Astrocyte (in vitro differentiated cells and primary cell): ENCODE data around the gene OSBP2. TPM values are rescaled to one million over a fixed set of nuclear protein-coding genes. Genes with fewer than 3 reads are reported as not detected.

Experiments used
- DNase-seq: peaks from one replicate; pipeline ENCODE4 v3.0.0-alpha.2; 2010; ENCODE audit warnings: low read depth
- FAIRE-seq: peaks from 2 replicates; lab custom pipeline; 2011; peaks lifted over from hg19 to GRCh38; lab: Jason Lieb, UNC
- H2AFZ ChIP-seq: 2 replicates; pipeline ENCODE4 v1.6.0; 2012; ENCODE audit warnings: low read depth, low read length, inconsistent platforms
- H3K27ac ChIP-seq: 2 replicates; pipeline ENCODE4 v1.5.1; 2011; ENCODE audit warnings: low read depth, low read length, inconsistent platforms
- H3K27me3 ChIP-seq: 2 replicates; pipeline ENCODE4 v1.6.0; 2011; ENCODE audit warnings: low read length, inconsistent platforms; ENCODE audit not compliant: insufficient read depth
- H3K36me3 ChIP-seq: 2 replicates; pipeline ENCODE4 v1.5.1; 2011; ENCODE audit warnings: low read length, inconsistent platforms; ENCODE audit not compliant: insufficient read depth
- H3K4me1 ChIP-seq: 2 replicates; pipeline ENCODE4 v1.5.1; 2011; ENCODE audit warnings: low read length, inconsistent platforms; ENCODE audit not compliant: insufficient read depth
- H3K4me2 ChIP-seq: 2 replicates; pipeline ENCODE4 v1.6.0; 2012; ENCODE audit warnings: low read length, inconsistent platforms
- H3K4me3 ChIP-seq: 2 replicates; pipeline ENCODE4 v1.5.1; 2011; ENCODE audit warnings: low read depth, mild to moderate bottlenecking, low read length, inconsistent platforms; ENCODE audit not compliant: insufficient read depth
- H3K79me2 ChIP-seq: 2 replicates; pipeline ENCODE4 v1.6.0; 2012; ENCODE audit warnings: mild to moderate bottlenecking, low read length, inconsistent platforms; ENCODE audit not compliant: insufficient read depth
- H3K9ac ChIP-seq: 2 replicates; pipeline ENCODE4 v1.6.0; 2012; ENCODE audit warnings: mild to moderate bottlenecking, low read length, inconsistent platforms
- H3K9me3 ChIP-seq: 2 replicates; pipeline ENCODE4 v1.5.1; 2012; ENCODE audit warnings: low read depth, mild to moderate bottlenecking, low read length, inconsistent platforms; ENCODE audit not compliant: insufficient read depth
- H4K20me1 ChIP-seq: 2 replicates; pipeline ENCODE4 v1.6.0; 2012; ENCODE audit warnings: low read length, inconsistent platforms; ENCODE audit not compliant: insufficient read depth
- H3K27ac Mint-ChIP-seq: one replicate; pipeline ENCODE4 v1.8.0; 2021; ENCODE audit warnings: mild to moderate bottlenecking, mixed read lengths; ENCODE audit not compliant: unreplicated experiment
- H3K27me3 Mint-ChIP-seq: one replicate; pipeline ENCODE4 v1.8.0; 2021; ENCODE audit warnings: low read depth, mixed read lengths; ENCODE audit not compliant: unreplicated experiment
- H3K36me3 Mint-ChIP-seq: one replicate; pipeline ENCODE4 v1.8.0; 2021; ENCODE audit warnings: low read depth, mixed read lengths; ENCODE audit not compliant: unreplicated experiment
- H3K4me1 Mint-ChIP-seq: one replicate; pipeline ENCODE4 v1.8.0; 2021; ENCODE audit warnings: low read depth, mixed read lengths; ENCODE audit not compliant: unreplicated experiment
- H3K4me3 Mint-ChIP-seq: one replicate; pipeline ENCODE4 v1.8.0; 2021; ENCODE audit warnings: mild to moderate bottlenecking, moderate library complexity, mixed read lengths; ENCODE audit not compliant: unreplicated experiment
- H3K9me3 Mint-ChIP-seq: one replicate; pipeline ENCODE4 v1.8.0; 2021; ENCODE audit warnings: mild to moderate bottlenecking, mixed read lengths; ENCODE audit not compliant: unreplicated experiment
- CTCF ChIP-seq: IDR thresholded peaks from 2 replicates; pipeline ENCODE4 v1.5.1; 2011; ENCODE audit warnings: low read depth, mild to moderate bottlenecking, inconsistent platforms, low read length, moderate library complexity; ENCODE audit not compliant: insufficient read depth
- EZH2 ChIP-seq: IDR thresholded peaks from 2 replicates; pipeline ENCODE4 v1.6.1; 2012; ENCODE audit warnings: mild to moderate bottlenecking, low read length, inconsistent platforms; ENCODE audit not compliant: insufficient read depth
- total RNA-seq: library from RNA; stranded (reverse); gene quantifications from 2 replicates; pipeline ENCODE4 v1.2.1, GENCODE V29; 2021

The OSBP2 gene
- total RNA-seq, 1 donor from 2014 or later, result 0.48 TPM

GRCh38 chr22:30829901-30830550, 135.4 kb downstream of the OSBP2 start:
- Histone ChIP-seq H3K9ac (peak overlapping the region; percentile 68), H3K27me3 (no peaks in the 10 kb centered on the region), H3K9me3 (no peaks in the 10 kb centered on the region), H3K4me3 (peak overlapping the region; percentile 14), H2AFZ (no peak overlapping the region), H3K27ac (peak overlapping the region; percentile 93), H3K4me2 (peak overlapping the region; percentile 72), H3K36me3 (no peaks in the 10 kb centered on the region), H3K79me2 (no peaks in the 10 kb centered on the region), H3K4me1 (peaks cover 19% of the 10 kb centered on the region), H4K20me1 (no peaks in the 10 kb centered on the region)
- peaks cover 3% of the 10 kb centered on the region for H3K36me3 Mint-ChIP-seq
- H3K27ac Mint-ChIP-seq, result peak overlapping the region; percentile 47
- no peaks in the 10 kb centered on the region for H3K9me3 Mint-ChIP-seq
- peaks cover 2% of the 10 kb centered on the region for H3K4me1 Mint-ChIP-seq
- DNase-seq, result peak; percentile 96
- no peak overlapping the region for H3K4me3 Mint-ChIP-seq
- peaks cover 39% of the 10 kb centered on the region for H3K27me3 Mint-ChIP-seq
- TF ChIP-seq CTCF, result no peak
- no peak for TF ChIP-seq EZH2
- peak; percentile 55 for FAIRE-seq

DNA sequence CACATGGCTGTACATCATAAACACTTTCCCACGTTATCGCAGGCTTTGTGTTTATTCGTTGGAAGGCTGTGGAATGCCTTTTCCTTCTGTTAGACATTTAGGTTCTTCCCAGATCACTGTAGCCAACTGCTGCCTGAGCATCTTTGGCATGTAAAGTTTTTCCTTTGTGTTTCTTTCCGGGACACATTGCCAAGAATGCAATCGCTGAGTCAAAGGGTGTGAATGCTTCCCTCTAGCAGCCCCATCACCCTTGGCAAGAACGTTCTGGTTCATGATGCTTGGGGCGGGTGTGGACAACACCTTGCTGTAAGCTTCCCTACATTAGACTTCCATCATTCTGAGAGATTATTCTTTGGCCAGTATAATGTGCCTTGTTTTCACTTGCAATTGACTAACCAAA, 136.2 kb downstream of the OSBP2 start:
- Mint-ChIP-seq H3K9me3 (no peaks in the 10 kb centered on the region), H3K27me3 (peaks cover 31% of the 10 kb centered on the region), H3K27ac (no peak overlapping the region), H3K4me1 (peaks cover 2% of the 10 kb centered on the region), H3K4me3 (no peak overlapping the region), H3K36me3 (peaks cover 3% of the 10 kb centered on the region)
- H3K36me3 ChIP-seq, result no peaks in the 10 kb centered on the region
- peak overlapping the region; percentile 14 for H3K4me3 ChIP-seq
- no peaks in the 10 kb centered on the region for H4K20me1 ChIP-seq
- no peaks in the 10 kb centered on the region for H3K79me2 ChIP-seq
- no peaks in the 10 kb centered on the region for H3K27me3 ChIP-seq
- no peaks in the 10 kb centered on the region for H3K9me3 ChIP-seq
- H3K27ac ChIP-seq, result peak overlapping the region; percentile 93
- no peak overlapping the region for H2AFZ ChIP-seq
- peak overlapping the region; percentile 68 for H3K9ac ChIP-seq
- TF ChIP-seq EZH2, result no peak
- no peak for TF ChIP-seq CTCF
- peaks cover 19% of the 10 kb centered on the region for H3K4me1 ChIP-seq
- H3K4me2 ChIP-seq, result peak overlapping the region; percentile 72
- DNase-seq, result peak; percentile 97
- FAIRE-seq, result peak; percentile 97

DNA sequence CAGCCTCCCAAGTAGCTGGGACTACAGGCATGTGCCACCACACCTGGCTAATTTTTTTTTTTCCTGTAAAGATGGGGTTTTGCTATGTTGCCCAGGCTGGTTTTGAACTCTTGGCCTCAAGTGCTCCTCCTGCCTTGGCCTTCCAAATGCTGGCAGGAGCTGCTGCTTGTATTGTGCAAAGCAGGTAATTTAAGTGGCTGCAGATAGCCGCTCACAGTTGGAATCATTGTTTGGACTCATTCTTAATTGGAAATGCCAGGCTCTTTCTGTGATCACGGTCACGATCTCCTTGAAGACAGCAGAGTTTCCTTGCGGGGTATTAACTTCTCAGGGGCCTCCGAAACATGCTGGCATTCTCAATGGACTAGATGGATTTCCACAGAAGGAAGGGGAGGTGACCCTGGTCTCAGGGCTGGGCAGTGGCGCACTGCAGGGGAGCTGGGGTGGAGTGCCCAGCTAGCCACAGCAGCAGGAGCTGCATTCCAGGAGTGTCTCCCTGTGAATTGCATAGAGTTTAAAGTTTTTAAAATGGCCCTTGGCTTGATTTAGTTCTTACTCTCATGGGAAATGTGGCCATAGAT, 137.8 kb downstream of the OSBP2 start:
- H3K36me3 ChIP-seq, result no peaks in the 10 kb centered on the region
- TF ChIP-seq EZH2 (no peak), CTCF (no peak)
- DNase-seq, result no peak
- no peak overlapping the region for H3K4me3 Mint-ChIP-seq
- H3K4me1 Mint-ChIP-seq, result peaks cover 2% of the 10 kb centered on the region
- no peak overlapping the region for H3K4me3 ChIP-seq
- no peaks in the 10 kb centered on the region for H3K9me3 ChIP-seq
- FAIRE-seq, result no peak
- no peaks in the 10 kb centered on the region for H3K27me3 ChIP-seq
- H3K4me2 ChIP-seq, result no peak overlapping the region
- H3K27me3 Mint-ChIP-seq, result peaks cover 27% of the 10 kb centered on the region
- no peaks in the 10 kb centered on the region for H3K79me2 ChIP-seq
- peaks cover 3% of the 10 kb centered on the region for H3K36me3 Mint-ChIP-seq
- H3K27ac ChIP-seq, result no peak overlapping the region
- no peaks in the 10 kb centered on the region for H3K9me3 Mint-ChIP-seq
- H3K4me1 ChIP-seq, result peaks cover 19% of the 10 kb centered on the region
- no peaks in the 10 kb centered on the region for H4K20me1 ChIP-seq
- no peak overlapping the region for H3K27ac Mint-ChIP-seq
- no peak overlapping the region for H3K9ac ChIP-seq
- no peak overlapping the region for H2AFZ ChIP-seq
